SK-N-SH (cell line): Measurements from ENCODE around the gene MGME1.

Experiments used
- CTCF ChIP-seq: fragments of 200-600 bp; sonication (generic); IDR thresholded peaks from 2 replicates; pipeline ENCODE4 v1.6.1; 2017; ENCODE audit warnings: antibody characterized with exemption, mild to moderate bottlenecking, moderate library complexity
- IRF3 ChIP-seq: fragments of 150-350 bp; IDR thresholded peaks from 2 replicates; pipeline ENCODE4 v1.6.1; 2016; ENCODE audit warnings: mild to moderate bottlenecking, low read depth, low read length
- MAX ChIP-seq: IDR thresholded peaks from 2 replicates; pipeline ENCODE4 v1.4.0; 2012; ENCODE audit warnings: low read depth
- RXRA ChIP-seq: IDR thresholded peaks from 2 replicates; pipeline ENCODE4 v1.4.0; 2012; ENCODE audit warnings: low read depth, mild to moderate bottlenecking, borderline replicate concordance
- TAF1 ChIP-seq: IDR thresholded peaks from 2 replicates; pipeline ENCODE4 v1.6.1; 2012; ENCODE audit warnings: low read depth, mild to moderate bottlenecking, low read length, moderate library complexity, borderline replicate concordance
- TCF12 ChIP-seq: IDR thresholded peaks from 2 replicates; pipeline ENCODE4 v1.4.0; 2012

GRCh38 chr20:17985388-17986018 is 16.7 kb downstream of the MGME1 start:
- TF ChIP-seq CTCF (no peak), IRF3 (no peak), MAX (no peak), TAF1 (no peak), RXRA (no peak), TCF12 (no peak)
